ENCODE measurements around the gene TMEM117.

TMEM117 gene

GRCh38 chr12:44098786-44099185, 262.9 kb downstream of the TMEM117 start:
- no peak overlapping the region for H3K27ac Mint-ChIP-seq
- H3K36me3 Mint-ChIP-seq: no peaks in the 10 kb centered on the region
- DNase-seq (ENCODE audit: low spot score in 2 of 2) (no peak), ATAC-seq (no peak)
- H3K4me1 Mint-ChIP-seq: no peaks in the 10 kb centered on the region
- H3K9me3 Mint-ChIP-seq: peaks cover 13% of the 10 kb centered on the region
- H3K4me3 Mint-ChIP-seq: no peak overlapping the region

DNA sequence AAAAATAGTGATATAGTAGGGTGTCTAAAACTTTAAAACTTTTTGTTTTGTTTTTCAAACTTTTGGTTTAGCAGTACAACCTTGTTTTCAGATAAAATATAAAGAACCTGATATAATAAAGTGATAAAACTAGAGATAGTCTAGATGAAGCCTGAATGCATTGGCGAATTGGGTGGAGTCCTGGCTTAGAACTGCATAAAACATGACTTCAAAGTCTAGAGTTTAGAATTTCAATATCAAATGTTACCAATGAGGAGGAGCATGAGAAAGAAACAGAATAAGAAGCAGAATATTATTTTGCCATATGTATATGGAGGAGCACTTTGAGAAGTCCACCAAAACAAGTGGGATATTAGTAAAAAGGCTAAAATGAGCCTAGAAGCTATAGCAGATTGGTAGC, 263.6 kb downstream of the TMEM117 start:
- DNase-seq (ENCODE audit: low spot score in 2 of 2) (no peak), ATAC-seq (no peak)
- no peak overlapping the region for H3K27ac Mint-ChIP-seq
- H3K9me3 Mint-ChIP-seq: peaks cover 13% of the 10 kb centered on the region
- no peaks in the 10 kb centered on the region for H3K36me3 Mint-ChIP-seq
- H3K4me3 Mint-ChIP-seq: no peak overlapping the region
- no peaks in the 10 kb centered on the region for H3K4me1 Mint-ChIP-seq

- Mint-ChIP-seq H3K9me3 (peaks cover 11% of the 10 kb centered on the region), H3K4me1 (no peaks in the 10 kb centered on the region), H3K36me3 (no peaks in the 10 kb centered on the region), H3K4me3 (no peak overlapping the region), H3K27ac (no peak overlapping the region)
- DNase-seq (ENCODE audit: low spot score in 2 of 2) (no peak), ATAC-seq (no peak)
These were observed 264.4 kb downstream of the TMEM117 start for GRCh38 chr12:44100264-44100663.

- H3K4me3 Mint-ChIP-seq: no peak overlapping the region
- H3K36me3 Mint-ChIP-seq: no peaks in the 10 kb centered on the region
- no peak overlapping the region for H3K27ac Mint-ChIP-seq
- ATAC-seq (no peak), DNase-seq (ENCODE audit: low spot score in 2 of 2) (no peak)
- peaks cover 9% of the 10 kb centered on the region for H3K9me3 Mint-ChIP-seq
- no peaks in the 10 kb centered on the region for H3K4me1 Mint-ChIP-seq
These were observed 265.6 kb downstream of the TMEM117 start for GRCh38 chr12:44101475-44101874.

GRCh38 chr12:44114906-44115305, 279.0 kb downstream of the TMEM117 start:
- Mint-ChIP-seq H3K36me3 (no peaks in the 10 kb centered on the region), H3K27ac (no peak overlapping the region), H3K9me3 (peaks cover 3% of the 10 kb centered on the region), H3K4me3 (no peak overlapping the region), H3K4me1 (no peaks in the 10 kb centered on the region)
- ATAC-seq (no peak), DNase-seq (ENCODE audit: low spot score in 2 of 2) (no peak)

DNA sequence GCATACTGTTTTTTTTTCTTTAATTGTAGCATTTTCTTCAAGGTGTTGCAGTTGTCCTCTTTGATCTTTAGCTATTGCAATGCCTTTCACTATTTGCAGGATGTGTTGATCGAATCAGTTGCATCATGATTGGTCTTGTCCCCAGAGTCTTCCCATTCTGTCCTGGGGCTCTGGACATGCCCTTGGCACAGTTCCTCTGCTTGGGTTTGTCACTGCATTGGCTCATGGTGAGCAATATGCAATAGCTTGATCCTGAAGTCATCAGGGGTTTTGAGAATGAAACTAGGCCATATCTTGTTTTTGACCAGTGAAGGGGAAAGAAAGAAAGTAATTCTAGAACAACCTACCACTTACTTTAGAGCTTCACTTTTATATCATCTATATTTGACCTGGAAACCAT, 281.5 kb downstream of the TMEM117 start:
- H3K36me3 Mint-ChIP-seq: no peaks in the 10 kb centered on the region
- H3K9me3 Mint-ChIP-seq: peaks cover 7% of the 10 kb centered on the region
- H3K4me3 Mint-ChIP-seq: no peak overlapping the region
- ATAC-seq (no peak), DNase-seq (ENCODE audit: low spot score in 2 of 2) (no peak)
- H3K27ac Mint-ChIP-seq: no peak overlapping the region
- no peaks in the 10 kb centered on the region for H3K4me1 Mint-ChIP-seq

DNA sequence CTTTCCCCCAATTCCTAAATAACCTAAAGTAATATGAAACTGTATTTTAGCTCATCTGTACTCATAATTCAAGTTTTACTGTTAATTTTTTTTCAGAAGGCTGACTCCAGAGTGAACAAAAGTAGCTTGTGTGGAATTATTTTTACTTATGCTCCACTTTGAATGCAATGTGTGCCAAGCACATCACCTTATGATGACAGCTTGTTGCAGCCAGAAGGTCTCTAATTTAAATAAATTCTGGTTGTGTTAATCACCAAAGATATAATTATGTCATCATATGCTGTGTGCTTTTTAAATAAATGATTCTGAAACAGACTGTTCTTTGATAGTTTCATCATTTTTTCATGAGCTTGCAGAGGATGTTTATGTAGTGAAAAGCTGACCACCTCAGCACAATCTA, 283.1 kb downstream of the TMEM117 start:
- no peak overlapping the region for H3K4me3 Mint-ChIP-seq
- no peaks in the 10 kb centered on the region for H3K36me3 Mint-ChIP-seq
- peaks cover 14% of the 10 kb centered on the region for H3K9me3 Mint-ChIP-seq
- no peak overlapping the region for H3K27ac Mint-ChIP-seq
- no peak for ATAC-seq
- no peaks in the 10 kb centered on the region for H3K4me1 Mint-ChIP-seq
- no peak for DNase-seq (ENCODE audit: low spot score in 2 of 2)

DNA sequence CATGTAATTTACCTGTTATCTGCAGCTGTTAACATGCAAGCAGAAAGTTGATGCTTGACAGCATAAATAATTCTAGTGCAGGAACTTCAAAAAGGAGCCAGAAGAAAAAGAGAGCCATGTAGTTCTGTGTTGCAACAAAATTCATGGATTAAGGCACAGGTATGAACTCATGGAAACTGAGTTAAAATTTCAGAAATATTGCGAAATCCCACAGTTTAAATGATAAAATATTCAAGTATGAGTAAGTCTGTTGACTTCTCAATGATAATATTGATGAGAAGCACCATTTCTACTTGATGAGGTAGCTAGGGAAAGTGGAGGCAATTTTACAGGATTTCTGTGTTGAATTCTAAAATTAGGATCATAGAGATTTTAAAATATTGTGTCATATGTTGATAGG, 290.9 kb downstream of the TMEM117 start:
- H3K36me3 Mint-ChIP-seq: no peaks in the 10 kb centered on the region
- no peak for ATAC-seq
- no peak overlapping the region for H3K4me3 Mint-ChIP-seq
- H3K9me3 Mint-ChIP-seq: peaks cover 12% of the 10 kb centered on the region
- H3K27ac Mint-ChIP-seq: no peak overlapping the region
- H3K4me1 Mint-ChIP-seq: peaks cover 12% of the 10 kb centered on the region
- DNase-seq (ENCODE audit: low spot score in 2 of 2): no peak

DNA sequence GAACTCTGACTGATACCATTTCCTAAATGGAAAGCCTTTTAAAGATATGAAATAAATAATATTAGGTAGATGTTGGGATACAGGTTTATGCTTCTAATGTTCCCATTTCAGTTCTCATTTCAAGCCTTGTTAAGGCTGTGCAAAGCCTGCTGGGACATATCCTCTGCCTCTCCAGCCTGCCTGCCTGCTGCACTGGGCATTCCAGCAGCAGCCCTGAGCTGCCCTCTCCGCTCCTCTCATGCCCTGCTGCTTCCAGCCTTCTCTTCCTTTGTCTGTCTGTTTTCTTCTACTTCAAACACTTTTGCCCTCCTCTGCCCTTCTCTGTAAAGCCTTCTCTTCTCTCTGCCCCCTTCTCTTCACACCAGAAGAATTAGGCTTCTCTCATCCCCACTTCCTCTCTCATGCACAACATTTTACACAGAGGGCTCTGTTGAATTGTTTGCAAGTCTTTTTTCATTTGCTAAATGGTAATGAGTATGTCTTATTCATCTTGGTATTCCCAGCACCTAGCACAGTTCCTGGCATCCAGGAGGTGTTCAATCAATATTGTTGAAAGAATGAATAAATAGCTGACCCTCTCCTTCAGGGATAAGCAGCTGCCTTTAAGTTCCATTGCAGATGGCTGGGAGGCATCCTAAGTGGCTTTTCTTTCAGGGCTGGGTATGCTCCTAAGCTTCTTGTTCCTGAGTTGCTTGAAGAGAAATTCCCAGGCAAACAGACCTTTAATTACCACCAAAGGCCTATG, 292.3 kb downstream of the TMEM117 start:
- DNase-seq (ENCODE audit: low spot score in 2 of 2): no peak
- H3K36me3 Mint-ChIP-seq: no peaks in the 10 kb centered on the region
- H3K4me1 Mint-ChIP-seq: peaks cover 12% of the 10 kb centered on the region
- no peak overlapping the region for H3K4me3 Mint-ChIP-seq
- peak overlapping the region; percentile 5 for H3K27ac Mint-ChIP-seq
- peaks cover 10% of the 10 kb centered on the region for H3K9me3 Mint-ChIP-seq
- no peak for ATAC-seq

- ATAC-seq: no peak
- Mint-ChIP-seq H3K27ac (no peak overlapping the region), H3K4me3 (no peak overlapping the region), H3K4me1 (no peaks in the 10 kb centered on the region), H3K36me3 (no peaks in the 10 kb centered on the region), H3K9me3 (peaks cover 3% of the 10 kb centered on the region)
- no peak for DNase-seq (ENCODE audit: low spot score in 2 of 2)
These were observed 307.3 kb downstream of the TMEM117 start for GRCh38 chr12:44143175-44143574.

- DNase-seq (ENCODE audit: low spot score in 2 of 2) (no peak), ATAC-seq (no peak)
- H3K27ac Mint-ChIP-seq: no peak overlapping the region
- no peaks in the 10 kb centered on the region for H3K36me3 Mint-ChIP-seq
- H3K9me3 Mint-ChIP-seq: no peaks in the 10 kb centered on the region
- H3K4me1 Mint-ChIP-seq: no peaks in the 10 kb centered on the region
- H3K4me3 Mint-ChIP-seq: no peak overlapping the region
These were observed 313.1 kb downstream of the TMEM117 start for GRCh38 chr12:44148936-44149335.

- H3K4me1 Mint-ChIP-seq: no peaks in the 10 kb centered on the region
- no peaks in the 10 kb centered on the region for H3K9me3 Mint-ChIP-seq
- DNase-seq (ENCODE audit: low spot score in 2 of 2): no peak
- H3K4me3 Mint-ChIP-seq: no peak overlapping the region
- H3K36me3 Mint-ChIP-seq: no peaks in the 10 kb centered on the region
- no peak for ATAC-seq
- H3K27ac Mint-ChIP-seq: no peak overlapping the region
These were observed 318.2 kb downstream of the TMEM117 start for GRCh38 chr12:44154128-44154527.

- DNase-seq (ENCODE audit: low spot score in 2 of 2) (no peak), ATAC-seq (no peak)
- Mint-ChIP-seq H3K9me3 (no peaks in the 10 kb centered on the region), H3K4me3 (no peak overlapping the region), H3K36me3 (no peaks in the 10 kb centered on the region), H3K27ac (no peak overlapping the region), H3K4me1 (no peaks in the 10 kb centered on the region)
These were observed 319.5 kb downstream of the TMEM117 start for GRCh38 chr12:44155358-44155757.

DNA sequence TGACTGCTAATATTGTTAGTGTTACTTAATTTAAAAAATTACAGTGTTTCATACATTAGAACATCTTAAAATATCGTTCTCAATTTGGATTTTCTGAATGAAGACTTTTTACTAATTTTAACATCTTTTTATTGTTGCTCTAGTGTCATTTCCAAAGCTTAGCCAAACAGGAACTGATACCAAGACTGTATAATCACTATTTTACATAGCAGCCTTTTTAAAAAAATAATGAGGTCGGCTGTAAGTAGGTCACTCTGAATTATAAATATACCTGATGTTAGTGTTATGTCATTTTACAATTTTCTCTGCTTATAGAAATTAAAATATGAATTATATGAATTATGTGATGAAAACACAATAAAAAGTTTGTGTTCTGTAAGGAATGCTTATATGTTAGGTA, 321.5 kb downstream of the TMEM117 start:
- Mint-ChIP-seq H3K27ac (no peak overlapping the region), H3K9me3 (no peaks in the 10 kb centered on the region)
- no peak for ATAC-seq

GRCh38 chr12:44158746-44159145, 322.9 kb downstream of the TMEM117 start:
- ATAC-seq: no peak
- Mint-ChIP-seq H3K36me3 (no peaks in the 10 kb centered on the region), H3K4me3 (no peak overlapping the region), H3K27ac (no peak overlapping the region), H3K4me1 (no peaks in the 10 kb centered on the region), H3K9me3 (no peaks in the 10 kb centered on the region)
- no peak for DNase-seq (ENCODE audit: low spot score in 2 of 2)

More for the DNA sequence above, 321.5 kb downstream of the TMEM117 start:
- no peak for DNase-seq (ENCODE audit: low spot score in 2 of 2)
- Mint-ChIP-seq H3K4me1 (no peaks in the 10 kb centered on the region), H3K36me3 (no peaks in the 10 kb centered on the region), H3K4me3 (no peak overlapping the region)

DNA sequence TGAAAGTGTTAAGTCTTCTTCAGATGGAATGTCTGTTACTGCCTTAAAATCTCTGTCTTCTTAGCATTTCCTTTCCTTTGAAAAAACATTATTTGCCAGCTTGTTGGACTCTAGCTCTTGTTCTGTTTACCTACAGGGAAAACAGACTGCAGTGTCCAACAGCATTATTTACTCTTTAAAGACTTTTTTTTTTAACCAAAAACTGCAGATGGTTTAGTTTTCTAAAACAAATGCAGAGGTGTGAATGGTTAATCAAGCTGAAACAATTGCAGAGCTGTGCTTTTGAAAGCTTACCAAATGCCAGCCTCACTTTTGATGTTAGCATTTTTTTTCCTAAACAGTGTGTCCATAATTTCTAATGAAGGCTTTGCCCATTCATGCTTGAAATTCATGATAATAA, 323.3 kb downstream of the TMEM117 start:
- no peak overlapping the region for H3K4me3 Mint-ChIP-seq
- no peak overlapping the region for H3K27ac Mint-ChIP-seq
- no peaks in the 10 kb centered on the region for H3K36me3 Mint-ChIP-seq
- DNase-seq (ENCODE audit: low spot score in 2 of 2) (no peak), ATAC-seq (no peak)
- H3K4me1 Mint-ChIP-seq: no peaks in the 10 kb centered on the region
- H3K9me3 Mint-ChIP-seq: no peaks in the 10 kb centered on the region

DNA sequence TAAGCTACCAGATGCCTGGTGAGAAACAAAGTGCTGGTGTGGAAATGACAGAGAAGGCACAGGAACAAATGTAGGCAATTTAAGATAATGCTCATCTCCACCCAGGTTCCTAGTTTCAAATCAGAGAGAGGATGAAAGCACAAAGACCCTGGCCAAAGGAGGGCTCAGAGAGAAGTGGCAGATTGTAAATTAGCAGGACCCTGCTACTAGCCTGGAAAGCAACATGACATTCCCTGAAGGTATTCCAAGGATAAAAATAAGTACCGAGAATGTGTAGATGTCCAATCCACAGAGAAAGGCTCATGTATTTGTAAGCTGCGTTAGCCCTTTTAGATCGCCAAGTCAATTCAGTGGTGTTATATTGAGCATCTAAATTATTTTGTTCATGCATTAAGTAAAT, 324.0 kb downstream of the TMEM117 start:
- ATAC-seq (no peak), DNase-seq (ENCODE audit: low spot score in 2 of 2) (no peak)
- Mint-ChIP-seq H3K4me1 (no peaks in the 10 kb centered on the region), H3K4me3 (no peak overlapping the region), H3K9me3 (no peaks in the 10 kb centered on the region), H3K27ac (no peak overlapping the region), H3K36me3 (no peaks in the 10 kb centered on the region)
